ENCODE data around the gene CGNL1.
A peak's percentile ranks its signal among the peaks of the same experiment; 100 is the strongest.

CGNL1 gene

DNA sequence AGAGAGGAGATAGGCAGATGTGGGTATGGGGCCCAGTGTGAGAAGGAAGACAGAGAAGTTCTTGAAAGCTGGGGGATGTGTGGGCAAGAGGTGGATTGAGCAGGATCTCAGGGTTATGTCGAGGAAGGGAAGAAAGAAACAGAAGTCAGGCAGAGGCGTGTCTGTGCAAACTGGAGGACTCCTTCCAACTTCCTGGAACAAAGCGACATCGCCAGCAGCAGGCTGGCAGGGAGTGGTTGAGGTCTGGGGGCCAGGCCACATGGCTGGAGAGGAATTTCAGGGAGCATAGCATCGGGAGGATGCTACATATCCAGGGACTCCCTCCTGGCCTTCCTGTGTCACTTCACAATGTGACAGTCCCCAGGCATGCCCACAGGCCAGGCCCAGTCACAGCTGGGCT is 172.5 kb downstream of the CGNL1 start:
- TF ChIP-seq, protein P1, sequence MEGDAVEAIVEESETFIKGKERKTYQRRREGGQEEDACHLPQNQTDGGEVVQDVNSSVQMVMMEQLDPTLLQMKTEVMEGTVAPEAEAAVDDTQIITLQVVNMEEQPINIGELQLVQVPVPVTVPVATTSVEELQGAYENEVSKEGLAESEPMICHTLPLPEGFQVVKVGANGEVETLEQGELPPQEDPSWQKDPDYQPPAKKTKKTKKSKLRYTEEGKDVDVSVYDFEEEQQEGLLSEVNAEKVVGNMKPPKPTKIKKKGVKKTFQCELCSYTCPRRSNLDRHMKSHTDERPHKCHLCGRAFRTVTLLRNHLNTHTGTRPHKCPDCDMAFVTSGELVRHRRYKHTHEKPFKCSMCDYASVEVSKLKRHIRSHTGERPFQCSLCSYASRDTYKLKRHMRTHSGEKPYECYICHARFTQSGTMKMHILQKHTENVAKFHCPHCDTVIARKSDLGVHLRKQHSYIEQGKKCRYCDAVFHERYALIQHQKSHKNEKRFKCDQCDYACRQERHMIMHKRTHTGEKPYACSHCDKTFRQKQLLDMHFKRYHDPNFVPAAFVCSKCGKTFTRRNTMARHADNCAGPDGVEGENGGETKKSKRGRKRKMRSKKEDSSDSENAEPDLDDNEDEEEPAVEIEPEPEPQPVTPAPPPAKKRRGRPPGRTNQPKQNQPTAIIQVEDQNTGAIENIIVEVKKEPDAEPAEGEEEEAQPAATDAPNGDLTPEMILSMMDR (conservative IDR thresholded peaks at IDR 0.05; ENCODE audit: low read length): no peak
- no peak overlapping the region for H3K4me3 ChIP-seq (ENCODE audit: low read length)
- DNase-seq (ENCODE audit: low read depth): no peak

- no peak for DNase-seq (ENCODE audit: low read depth)
- TF ChIP-seq, protein P1 (conservative IDR thresholded peaks at IDR 0.05; ENCODE audit: low read length): no peak
- no peak overlapping the region for H3K4me3 ChIP-seq (ENCODE audit: low read length)
These were observed 173.6 kb downstream of the CGNL1 start for GRCh38 chr15:57549935-57550334.

DNA sequence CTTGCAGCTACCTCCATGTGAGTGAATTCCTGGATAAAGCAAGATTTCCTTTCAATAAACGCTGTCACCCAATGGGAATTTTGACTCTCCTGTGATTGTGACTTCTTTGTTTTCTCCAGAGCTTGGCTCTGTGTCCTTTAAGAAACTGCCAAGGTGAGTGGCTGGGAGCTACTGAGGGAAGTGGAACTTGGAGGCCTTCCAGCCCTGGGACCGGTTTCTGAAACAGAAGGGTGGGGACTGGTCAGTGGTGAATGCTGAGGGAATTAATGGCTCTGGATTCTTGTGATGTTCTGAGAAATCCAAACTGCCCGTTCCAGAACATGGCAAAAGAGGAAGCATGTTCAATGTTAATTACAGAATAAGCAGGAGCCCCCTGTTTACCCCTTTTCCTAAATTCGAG is 174.3 kb downstream of the CGNL1 start:
- H3K4me3 ChIP-seq (ENCODE audit: low read length): no peak overlapping the region
- DNase-seq (ENCODE audit: low read depth): no peak
- TF ChIP-seq, protein P1 (conservative IDR thresholded peaks at IDR 0.05; ENCODE audit: low read length): no peak

DNA sequence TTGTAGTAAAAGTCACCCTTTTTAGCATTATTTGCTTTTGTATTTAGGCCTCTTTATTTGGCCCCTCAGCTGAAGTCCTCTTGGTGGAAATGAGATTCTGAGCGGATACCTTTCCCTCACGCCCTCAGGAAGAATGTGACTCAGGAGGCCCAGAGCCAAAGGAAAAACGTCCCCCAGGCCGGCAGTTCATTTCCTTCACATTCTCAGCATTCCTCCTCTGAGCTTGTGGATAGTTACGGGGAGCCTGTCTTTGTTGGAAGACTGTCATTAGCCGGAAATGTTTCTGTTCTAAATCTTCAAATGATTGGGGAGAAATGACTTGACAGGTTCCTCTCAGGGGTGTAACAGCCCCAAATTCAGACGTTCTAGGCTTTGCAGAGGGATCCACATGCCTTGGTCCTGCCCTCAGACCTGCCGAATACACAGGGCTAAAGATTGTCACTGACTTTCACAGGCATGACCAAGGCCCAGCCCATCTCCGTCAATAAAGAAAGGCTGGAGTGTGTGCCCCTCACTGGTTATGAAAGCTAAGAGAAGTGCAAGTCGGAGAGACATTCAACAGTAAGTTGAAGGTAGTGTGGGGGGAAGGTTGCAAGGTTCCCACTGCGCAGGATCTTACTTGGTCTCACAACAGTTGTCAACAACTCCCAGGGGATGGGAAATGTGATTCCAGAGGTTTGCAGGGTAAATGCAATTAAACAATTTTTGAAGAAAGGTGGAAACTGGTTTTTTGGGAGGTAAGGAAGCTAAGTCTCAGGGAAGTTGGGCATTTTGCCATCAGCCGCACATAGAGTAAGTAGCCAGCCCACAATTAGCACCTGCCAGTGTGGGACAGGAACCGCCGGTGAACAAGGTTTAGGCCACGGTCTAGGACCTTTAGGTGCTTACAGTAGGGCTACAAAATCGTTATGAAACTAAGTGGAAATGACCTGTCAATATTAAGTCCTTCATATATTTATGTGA is 175.7 kb downstream of the CGNL1 start:
- peak; percentile 81 for DNase-seq (ENCODE audit: low read depth)
- TF ChIP-seq, protein P1 (conservative IDR thresholded peaks at IDR 0.05; ENCODE audit: low read length): no peak
- no peak overlapping the region for H3K4me3 ChIP-seq (ENCODE audit: low read length)

- DNase-seq (ENCODE audit: low read depth): no peak
- no peak overlapping the region for H3K4me3 ChIP-seq (ENCODE audit: low read length)
- TF ChIP-seq, protein P1 (conservative IDR thresholded peaks at IDR 0.05; ENCODE audit: low read length): no peak
These were observed 176.5 kb downstream of the CGNL1 start for GRCh38 chr15:57552678-57553334.

DNA sequence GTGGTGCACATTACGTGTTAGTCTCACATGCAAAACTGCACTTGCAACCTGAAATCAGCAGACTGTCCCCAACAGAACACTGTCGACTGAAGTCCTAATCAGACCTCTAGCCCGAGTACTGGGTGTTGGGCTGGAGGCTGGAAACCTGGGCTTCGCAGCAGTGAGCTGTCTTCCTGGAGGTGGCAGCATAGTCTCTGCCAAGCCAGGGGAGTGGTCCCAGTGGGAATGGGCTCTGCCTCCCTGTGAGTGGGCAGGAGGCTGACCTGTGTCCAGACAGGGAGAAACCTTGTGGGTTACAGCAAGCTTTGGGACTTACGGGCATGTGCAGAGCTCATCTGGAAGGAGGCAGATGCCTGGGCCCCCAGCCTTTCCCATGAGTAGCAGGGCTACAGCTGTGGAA is 177.2 kb downstream of the CGNL1 start:
- TF ChIP-seq, protein P1 (conservative IDR thresholded peaks at IDR 0.05; ENCODE audit: low read length): no peak
- H3K4me3 ChIP-seq (ENCODE audit: low read length): no peak overlapping the region
- no peak for DNase-seq (ENCODE audit: low read depth)

Data from AG10803 (cell line).